ENCODE results near the gene DBNDD2.

DNA sequence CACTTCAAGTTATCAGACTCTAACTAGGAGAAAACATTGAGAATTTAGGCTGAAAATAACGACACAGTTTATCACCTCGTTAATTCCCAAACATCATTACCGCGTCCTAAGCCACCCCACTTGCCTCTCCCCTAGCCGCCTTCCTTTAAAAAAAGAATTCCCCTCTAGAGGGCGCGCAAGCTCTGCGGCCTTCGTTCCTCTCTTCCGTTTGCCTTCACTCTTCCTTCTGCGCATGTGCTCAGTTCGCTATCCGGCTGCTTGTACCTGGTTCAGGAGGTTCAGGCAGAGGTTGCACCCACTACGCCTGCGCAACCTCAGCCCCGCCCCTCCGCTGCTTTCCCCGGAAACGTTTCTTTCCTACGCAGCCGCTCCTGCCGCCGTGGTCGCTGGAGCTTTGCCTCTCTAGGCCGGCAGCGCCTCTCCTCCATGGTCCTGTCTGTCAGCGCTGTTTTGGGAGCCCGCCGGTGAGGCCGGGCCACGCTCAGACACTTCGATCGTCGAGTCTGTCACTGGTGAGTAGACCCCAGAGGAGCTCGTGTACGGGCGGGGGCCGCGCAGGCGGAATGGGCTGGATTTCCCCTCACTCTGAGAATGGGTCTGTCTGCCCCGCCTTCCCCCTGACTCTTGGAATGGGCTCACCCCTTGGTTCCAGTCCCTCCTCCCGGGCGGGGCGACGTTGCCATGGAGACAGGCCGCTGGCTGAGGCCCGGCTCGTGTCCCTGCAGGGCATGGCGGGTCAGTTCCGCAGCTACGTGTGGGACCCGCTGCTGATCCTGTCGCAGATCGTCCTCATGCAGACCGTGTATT, 45.1 kb upstream of the DBNDD2 start, which contains the start of gene SYS1:
- TF ChIP-seq, protein P1, sequence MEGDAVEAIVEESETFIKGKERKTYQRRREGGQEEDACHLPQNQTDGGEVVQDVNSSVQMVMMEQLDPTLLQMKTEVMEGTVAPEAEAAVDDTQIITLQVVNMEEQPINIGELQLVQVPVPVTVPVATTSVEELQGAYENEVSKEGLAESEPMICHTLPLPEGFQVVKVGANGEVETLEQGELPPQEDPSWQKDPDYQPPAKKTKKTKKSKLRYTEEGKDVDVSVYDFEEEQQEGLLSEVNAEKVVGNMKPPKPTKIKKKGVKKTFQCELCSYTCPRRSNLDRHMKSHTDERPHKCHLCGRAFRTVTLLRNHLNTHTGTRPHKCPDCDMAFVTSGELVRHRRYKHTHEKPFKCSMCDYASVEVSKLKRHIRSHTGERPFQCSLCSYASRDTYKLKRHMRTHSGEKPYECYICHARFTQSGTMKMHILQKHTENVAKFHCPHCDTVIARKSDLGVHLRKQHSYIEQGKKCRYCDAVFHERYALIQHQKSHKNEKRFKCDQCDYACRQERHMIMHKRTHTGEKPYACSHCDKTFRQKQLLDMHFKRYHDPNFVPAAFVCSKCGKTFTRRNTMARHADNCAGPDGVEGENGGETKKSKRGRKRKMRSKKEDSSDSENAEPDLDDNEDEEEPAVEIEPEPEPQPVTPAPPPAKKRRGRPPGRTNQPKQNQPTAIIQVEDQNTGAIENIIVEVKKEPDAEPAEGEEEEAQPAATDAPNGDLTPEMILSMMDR (conservative IDR thresholded peaks at IDR 0.05; ENCODE audit: low read depth, low read length) = peak; percentile 92
- no peak for TF ChIP-seq EZH2 (IDR thresholded peaks at IDR 0.05; ENCODE audit: borderline replicate concordance, low read depth, low read length, poor library complexity, severe bottlenecking)
